Kidney epithelial cell (primary cell): ENCODE results near the gene ZNF679. TPM values are rescaled to one million over a fixed set of nuclear protein-coding genes. Genes with fewer than 3 reads are reported as not detected.
"Not testable (repeated sequence)": the region's sequence is repeated elsewhere in the genome, so short reads cannot be mapped to it uniquely, and the experiment has no call there.

ENCODE experiments used
- DNase-seq: peaks from one replicate; pipeline ENCODE4 v3.0.0-alpha.2; 2010; ENCODE audit warnings: low read depth
- H3K27me3 ChIP-seq: 2 replicates; pipeline ENCODE4 v1.6.0; 2011; ENCODE audit warnings: low read length; ENCODE audit not compliant: control insufficient read depth, insufficient read depth
- H3K36me3 ChIP-seq: 2 replicates; pipeline ENCODE4 v1.5.1; 2011; ENCODE audit warnings: low read length; ENCODE audit not compliant: control insufficient read depth, insufficient read depth
- H3K4me3 ChIP-seq: 2 replicates; pipeline ENCODE4 v1.5.1; 2011; ENCODE audit warnings: low read depth, mild to moderate bottlenecking, control low read depth, low read length
- total RNA-seq: library from RNA; depleted of rRNA; stranded (reverse); fragments of >200 nt; gene quantifications from 2 replicates; pipeline ENCODE4 v1.2.3, GENCODE V29; 2015
- TF ChIP-seq, protein P1 (sequence below): IDR thresholded peaks from 2 replicates; pipeline ENCODE4 v1.5.1; 2011; ENCODE audit warnings: mild to moderate bottlenecking, moderate library complexity, low read length, control low read depth, inconsistent platforms; ENCODE audit not compliant: insufficient read depth, poor library complexity, severe bottlenecking

The ZNF679 gene
- total RNA-seq, 1 donor from 2014 or later, result not detected

DNA sequence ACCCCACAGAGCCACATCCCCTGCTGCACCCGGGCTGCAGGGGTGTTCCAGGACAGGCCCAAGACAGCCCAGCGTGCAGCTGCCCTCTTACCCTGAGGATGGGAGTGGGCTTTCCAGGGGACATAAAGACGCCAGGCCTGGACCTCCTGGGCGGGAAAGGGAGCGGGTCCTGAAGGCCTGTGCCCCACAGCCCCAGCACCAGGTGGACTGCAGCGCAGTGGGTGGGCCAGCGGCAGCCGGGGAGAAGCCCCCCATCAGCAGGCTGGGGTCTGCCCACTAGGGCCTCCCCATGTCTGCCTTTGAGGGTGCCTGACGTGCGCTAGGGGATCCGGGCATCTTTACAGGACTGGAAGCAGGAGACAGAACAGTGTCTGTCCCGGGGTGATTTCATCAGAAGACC is 43.9 kb upstream of the ZNF679 start:
- TF ChIP-seq, protein P1, sequence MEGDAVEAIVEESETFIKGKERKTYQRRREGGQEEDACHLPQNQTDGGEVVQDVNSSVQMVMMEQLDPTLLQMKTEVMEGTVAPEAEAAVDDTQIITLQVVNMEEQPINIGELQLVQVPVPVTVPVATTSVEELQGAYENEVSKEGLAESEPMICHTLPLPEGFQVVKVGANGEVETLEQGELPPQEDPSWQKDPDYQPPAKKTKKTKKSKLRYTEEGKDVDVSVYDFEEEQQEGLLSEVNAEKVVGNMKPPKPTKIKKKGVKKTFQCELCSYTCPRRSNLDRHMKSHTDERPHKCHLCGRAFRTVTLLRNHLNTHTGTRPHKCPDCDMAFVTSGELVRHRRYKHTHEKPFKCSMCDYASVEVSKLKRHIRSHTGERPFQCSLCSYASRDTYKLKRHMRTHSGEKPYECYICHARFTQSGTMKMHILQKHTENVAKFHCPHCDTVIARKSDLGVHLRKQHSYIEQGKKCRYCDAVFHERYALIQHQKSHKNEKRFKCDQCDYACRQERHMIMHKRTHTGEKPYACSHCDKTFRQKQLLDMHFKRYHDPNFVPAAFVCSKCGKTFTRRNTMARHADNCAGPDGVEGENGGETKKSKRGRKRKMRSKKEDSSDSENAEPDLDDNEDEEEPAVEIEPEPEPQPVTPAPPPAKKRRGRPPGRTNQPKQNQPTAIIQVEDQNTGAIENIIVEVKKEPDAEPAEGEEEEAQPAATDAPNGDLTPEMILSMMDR, result no peak
- H3K4me3 ChIP-seq, result no peak overlapping the region
- H3K27me3 ChIP-seq, result no peaks in the 10 kb centered on the region

DNA sequence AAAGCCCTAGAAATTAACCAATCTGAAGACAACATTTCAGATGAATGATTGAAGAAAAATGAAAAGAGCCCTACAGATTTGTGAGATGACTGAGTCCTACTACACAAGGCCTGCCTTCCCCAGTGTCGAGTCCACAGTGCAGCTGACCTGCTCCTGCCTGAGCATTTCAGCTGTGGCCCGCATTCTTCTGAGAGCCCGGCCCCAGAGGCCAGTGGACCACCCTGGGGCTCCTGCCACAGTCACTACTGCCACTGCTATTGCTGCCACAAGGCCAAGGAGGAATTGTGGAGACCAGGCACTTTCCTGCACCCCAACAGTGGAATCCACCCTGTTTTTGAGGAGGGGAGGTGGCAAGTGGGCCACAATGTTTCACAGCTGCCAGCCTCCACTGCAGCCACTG is 40.9 kb upstream of the ZNF679 start:
- H3K36me3 ChIP-seq, result no peaks in the 10 kb centered on the region
- DNase-seq, result no peak
- no peak overlapping the region for H3K4me3 ChIP-seq
- H3K27me3 ChIP-seq, result no peaks in the 10 kb centered on the region
- TF ChIP-seq, protein P1, result no peak

More for the DNA sequence above, 43.9 kb upstream of the ZNF679 start:
- no peak for DNase-seq
- H3K36me3 ChIP-seq, result no peaks in the 10 kb centered on the region

DNA sequence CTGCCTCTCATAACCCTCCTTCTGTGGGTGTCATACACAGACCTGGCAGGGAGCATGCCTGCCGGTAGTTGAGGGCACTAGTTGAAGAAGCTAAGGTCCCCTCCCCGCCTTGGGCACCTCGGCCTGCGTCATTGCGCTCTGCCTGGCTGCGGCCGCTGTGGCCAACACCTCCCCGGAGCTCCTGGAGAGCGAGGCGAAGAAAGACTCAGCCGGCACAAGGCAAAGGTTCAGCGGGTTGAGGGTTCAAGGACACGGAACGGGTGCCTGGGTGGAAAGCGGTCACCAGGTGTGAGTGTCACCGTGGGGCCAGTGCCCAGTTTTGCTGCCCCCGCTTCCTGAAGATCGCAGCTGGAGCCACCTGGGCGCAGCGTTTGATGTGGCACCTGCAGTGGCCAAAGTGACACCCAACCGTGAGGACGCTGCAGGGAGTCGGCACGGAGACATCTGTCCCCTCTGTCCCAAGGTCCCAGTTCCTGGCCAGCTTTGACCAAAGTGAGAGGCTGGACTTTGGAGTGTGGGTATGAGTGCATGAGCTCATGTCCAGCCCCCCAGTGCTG is 36.0 kb upstream of the ZNF679 start:
- no peak overlapping the region for H3K4me3 ChIP-seq
- H3K27me3 ChIP-seq, result no peaks in the 10 kb centered on the region
- no peaks in the 10 kb centered on the region for H3K36me3 ChIP-seq
- TF ChIP-seq, protein P1, result no peak
- no peak for DNase-seq

DNA sequence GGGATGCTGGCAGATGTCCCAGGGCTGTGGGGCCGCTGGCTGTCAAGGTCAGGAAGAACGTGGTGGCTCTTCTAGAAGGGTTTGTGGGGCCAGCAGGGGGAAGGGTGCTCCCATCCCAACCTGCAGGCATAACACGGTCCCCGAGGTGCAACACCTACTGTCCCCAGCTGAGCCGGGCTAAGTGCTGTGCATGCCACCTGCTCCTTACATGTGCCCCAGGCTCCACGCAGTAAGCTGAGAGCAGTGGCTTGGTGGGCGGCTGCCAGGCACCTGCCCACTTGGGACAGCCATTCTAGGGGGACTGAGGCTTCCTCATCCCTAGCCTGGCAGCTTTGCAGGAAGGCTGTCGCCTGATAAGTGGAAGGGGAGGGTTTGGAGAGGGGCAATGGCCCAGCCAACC is 35.5 kb upstream of the ZNF679 start:
- no peak for DNase-seq
- TF ChIP-seq, protein P1, result no peak
- H3K27me3 ChIP-seq, result no peaks in the 10 kb centered on the region
- no peak overlapping the region for H3K4me3 ChIP-seq
- H3K36me3 ChIP-seq, result no peaks in the 10 kb centered on the region

DNA sequence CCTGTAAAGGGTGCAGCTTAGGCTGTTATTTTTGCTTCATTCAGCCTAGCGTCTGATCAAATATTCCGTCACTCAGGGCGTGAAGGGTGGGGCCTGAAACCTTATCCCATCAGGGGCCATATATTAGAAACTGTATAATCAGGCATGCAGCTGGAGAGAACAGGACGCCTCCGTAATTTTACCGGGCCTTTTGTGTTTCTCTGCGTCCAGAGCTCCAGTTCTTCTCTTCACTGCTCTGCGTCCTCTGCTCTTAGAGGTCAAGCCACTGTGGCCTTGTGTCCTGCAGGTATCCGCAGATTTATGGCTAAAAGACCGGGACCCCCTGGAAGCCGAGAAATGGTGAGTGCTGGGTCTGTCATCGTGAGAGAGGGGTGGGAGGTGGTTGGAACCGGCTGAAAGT is 21.4 kb upstream of the ZNF679 start, which contains the start of gene ZNF735:
Gene ZNF735 (plus strand): TSS at position 301 of the 400 bp plus-strand sequence. CDS start 0 bp downstream, at position 301.
- Histone ChIP-seq H3K4me3 (no peak within 1 kb of the TSS), H3K36me3 (no peaks in the 10 kb centered on the region), H3K27me3 (no peaks in the 10 kb centered on the region)
- TF ChIP-seq, protein P1, result no peak
- no peak for DNase-seq

DNA sequence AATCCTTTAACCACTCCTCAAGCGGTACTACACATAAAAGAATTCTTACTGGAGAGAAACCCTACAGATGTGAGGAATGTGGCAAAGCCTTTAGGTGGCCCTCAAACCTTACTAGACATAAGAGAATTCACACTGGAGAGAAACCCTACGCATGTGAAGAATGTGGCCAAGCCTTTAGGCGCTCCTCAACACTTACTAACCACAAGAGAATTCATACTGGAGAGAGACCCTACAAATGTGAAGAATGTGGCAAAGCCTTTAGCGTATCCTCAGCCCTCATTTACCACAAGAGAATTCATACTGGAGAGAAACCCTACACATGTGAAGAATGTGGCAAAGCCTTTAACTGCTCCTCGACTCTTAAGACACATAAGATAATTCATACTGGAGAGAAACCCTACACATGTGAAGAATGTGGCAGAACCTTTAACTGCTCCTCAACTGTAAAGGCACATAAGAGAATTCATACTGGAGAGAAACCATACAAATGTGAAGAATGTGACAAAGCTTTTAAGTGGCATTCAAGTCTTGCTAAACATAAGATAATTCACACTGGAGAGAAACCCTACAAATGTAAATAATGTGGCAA is 8.5 kb upstream of the ZNF679 start:
- not testable (repeated sequence) for DNase-seq, H3K36me3 ChIP-seq, H3K4me3 ChIP-seq, H3K27me3 ChIP-seq
